NCI-H82 treated with DMSO at 0.1 percent for 48 hours (cell line): ENCODE results near the gene ZNF616.

Experiments
- DNase-seq: peaks from one replicate; lab custom pipeline; 2025; ENCODE audit not compliant: unreplicated experiment; lab: John Stamatoyannopoulos, UW

Gene ZNF616

GRCh38 chr19:52139252-52140031 lies at the start of gene ZNF616:
ZNF616 (minus strand) TSS chr19:52139938; CDS start chr19:52130512, 9,426 bp downstream.
- peak; percentile 85 for DNase-seq

DNA sequence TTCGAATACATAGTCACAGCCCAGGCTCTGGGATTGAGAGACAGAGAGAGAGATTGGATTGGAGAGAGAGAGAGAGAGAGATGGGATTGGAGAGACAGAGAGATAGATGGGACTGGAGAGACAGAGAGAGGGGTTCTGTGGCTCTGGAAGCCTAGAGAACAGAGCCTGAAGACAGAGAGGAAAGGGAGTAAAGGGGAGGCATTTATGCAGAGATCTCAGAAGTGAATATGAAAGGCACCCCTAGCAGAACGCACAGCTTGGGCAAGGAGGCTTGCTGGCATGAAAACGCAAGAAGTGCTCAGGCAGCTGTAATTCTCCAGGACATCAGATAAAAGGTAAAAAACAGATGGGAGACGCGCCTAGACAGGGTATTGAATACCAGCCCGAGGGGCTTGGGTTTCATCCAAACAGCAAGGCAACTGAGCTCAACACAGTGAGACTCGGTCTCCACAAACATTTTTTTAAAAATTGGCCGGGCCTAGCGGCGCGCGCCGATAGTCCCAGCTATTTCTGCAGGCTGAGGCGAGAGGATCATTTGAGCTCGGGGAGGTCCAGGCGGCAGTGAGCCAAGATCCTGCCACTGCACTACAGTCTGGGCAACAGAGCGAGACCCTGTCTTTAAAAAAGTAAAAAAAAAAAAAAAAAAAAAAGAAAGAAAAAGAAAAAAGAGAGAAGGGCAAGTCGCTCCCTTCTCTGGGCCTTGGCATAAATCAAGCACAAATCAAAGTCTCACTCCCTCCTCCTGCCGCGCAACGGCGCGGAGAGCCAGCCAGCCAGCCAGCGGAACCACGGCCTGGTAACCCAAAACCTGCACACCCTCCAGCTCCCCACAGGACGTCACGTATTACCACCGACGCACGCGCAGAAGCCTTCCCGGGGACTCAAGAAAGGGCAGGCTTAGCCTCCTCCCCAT lies 49.3 kb upstream of the ZNF616 start:
- no peak for DNase-seq

DNA sequence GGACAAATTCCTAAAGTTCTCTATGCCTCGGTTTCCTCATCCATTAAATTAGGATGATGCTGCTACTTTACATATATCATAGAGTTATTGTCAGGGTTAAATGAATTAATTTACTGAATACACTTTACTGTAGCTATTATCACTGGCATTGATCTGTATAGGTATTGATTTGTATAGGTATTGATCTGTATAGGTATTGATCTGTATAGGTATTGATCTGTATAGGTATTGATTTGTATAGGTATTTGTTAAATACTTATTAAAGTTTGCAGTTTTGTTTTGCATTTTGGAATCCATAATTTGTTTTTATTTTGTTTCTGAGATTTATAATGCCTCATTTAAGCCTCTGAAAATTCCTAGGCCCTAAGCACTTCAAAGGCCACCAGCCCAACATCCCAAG lies 47.7 kb upstream of the ZNF616 start:
- no peak for DNase-seq

DNA sequence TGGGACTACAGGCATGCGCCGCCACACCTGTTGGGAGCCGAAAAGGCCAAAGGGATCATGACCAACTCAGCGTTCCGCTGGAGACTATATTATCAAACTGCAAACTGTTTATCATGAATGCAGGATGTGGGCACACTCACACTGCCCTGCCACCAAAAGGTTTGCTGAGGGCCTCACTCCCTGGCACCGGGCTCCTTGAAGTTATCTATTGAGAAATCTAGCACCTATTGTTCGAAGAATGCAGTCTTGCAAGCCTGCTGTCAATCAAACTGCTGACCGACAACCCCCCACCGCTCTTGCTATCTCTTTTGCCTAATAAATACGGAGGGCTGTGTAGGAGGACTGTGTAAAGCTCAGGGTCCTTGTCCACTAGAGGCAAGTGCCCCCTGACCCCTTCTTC lies 36.8 kb upstream of the ZNF616 start:
- DNase-seq: no peak

DNA sequence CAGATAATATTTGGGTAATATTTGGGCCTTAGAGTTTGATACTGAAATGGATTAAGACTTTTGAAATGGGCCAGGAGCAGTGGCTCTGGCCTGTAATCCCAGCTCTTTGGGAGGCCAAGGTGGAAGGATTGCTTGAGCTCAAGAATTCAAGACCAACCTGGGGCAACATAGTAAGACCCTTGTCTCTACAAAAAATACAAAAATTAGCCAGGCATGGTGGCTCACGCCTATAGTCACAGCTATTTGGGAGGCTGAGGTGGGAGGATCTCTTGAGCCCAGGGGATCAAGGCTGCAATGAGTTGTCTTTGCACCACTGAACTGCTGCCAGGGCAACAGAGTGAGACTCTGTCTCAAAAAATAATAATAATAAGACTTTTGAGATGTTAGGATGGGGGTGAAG lies 32.6 kb upstream of the ZNF616 start:
- no peak for DNase-seq

DNA sequence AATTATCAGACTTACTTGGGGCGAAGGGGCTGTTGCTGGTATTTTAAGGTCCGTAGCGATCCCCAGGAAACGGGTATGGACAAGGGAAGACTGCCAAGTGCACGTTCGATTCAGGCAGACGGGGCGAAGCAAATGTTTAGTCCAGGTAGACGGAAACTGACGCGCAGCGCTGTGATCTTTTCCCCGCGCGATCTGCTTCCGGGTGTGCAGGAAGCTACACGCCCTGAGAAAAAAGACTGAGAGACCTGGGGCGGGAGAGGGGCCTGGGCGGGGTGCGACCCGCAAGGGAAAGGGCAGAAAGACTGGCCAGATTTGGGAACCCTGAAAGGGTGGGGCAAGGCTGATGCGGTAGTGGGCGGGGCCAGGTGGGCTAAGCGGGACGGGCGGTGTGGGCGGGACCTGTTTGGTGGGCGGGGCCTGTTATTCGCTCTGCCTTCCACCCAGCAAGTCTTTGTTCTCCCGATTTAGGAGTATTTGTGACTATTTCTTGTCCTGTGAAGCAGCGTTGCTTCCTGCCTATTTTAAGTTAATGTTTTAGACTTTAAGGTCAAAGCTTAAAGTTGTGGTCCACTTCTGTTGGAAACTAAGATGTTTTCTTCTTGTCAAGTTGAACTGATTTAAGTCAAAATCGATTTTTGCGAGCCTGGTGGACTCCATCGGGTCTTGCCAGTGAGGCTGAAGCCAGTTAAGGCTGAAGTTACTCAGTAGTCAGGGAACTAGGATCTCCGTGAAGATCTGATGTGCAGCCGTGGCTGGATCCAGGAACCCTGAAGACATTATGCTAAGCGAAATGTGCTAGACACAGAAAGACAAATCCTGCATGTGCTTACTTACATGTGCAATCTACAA lies 31.8 kb upstream of the ZNF616 start, which contains the start of gene ZNF836:
Gene ZNF836 (minus strand): TSS at position 301 of the 849 bp plus-strand sequence. CDS start 3,549 bp downstream, outside the sequence.
- peak; percentile 25 for DNase-seq

- DNase-seq: no peak
Measured at GRCh38 chr19:52170863-52171320, 31.2 kb upstream of the ZNF616 start.

DNA sequence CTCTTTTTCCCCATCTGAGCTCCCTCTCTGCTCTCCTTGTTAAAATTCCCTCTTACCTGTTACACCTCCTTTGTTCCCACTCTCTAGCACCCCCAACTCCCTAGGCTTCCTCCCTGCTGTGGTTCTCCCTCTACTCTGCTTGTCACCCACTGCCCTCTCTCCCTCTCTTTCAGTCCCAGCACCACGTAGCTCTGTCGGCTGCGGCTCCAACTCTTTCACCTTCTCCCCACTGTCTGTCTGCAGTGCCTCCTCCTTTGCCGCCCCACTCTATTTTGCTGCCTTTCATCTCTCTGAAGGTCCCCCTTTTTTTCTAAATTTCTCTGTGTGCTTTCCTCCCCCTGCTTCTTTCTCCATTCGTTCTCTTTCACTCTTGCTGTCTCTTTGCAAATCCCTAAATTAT lies 30.6 kb upstream of the ZNF616 start:
- no peak for DNase-seq

GRCh38 chr19:52155596-52156359 lies 16.0 kb upstream of the ZNF616 start:
- DNase-seq: no peak

DNA sequence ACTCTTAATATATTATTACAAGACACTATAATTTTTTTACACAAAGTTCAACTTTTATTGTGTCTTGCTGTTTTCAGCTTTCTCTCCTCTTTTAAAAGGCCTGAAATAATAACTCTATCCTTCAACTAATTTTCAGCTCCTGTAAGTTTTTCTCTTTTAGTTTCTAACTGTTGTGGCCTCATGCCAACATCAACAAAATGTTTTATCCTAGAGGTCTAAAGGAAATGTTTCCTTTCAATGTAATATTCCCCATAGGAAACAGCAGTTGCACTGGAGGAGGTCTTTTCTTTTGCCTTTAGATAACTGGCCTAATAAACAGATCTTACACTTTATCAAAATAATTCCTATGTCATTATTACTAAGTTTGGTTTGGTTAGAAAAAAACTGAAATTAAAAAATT lies 8.5 kb upstream of the ZNF616 start:
- no peak for DNase-seq

GRCh38 chr19:52142001-52142595 lies 2.4 kb upstream of the ZNF616 start:
- no peak for DNase-seq

- DNase-seq: no peak
Measured at GRCh38 chr19:52141203-52141602, 1.5 kb upstream of the ZNF616 start.

GRCh38 chr19:52140032-52140710 lies 433 bp upstream of the ZNF616 start:
- no peak for DNase-seq

- no peak for DNase-seq
Measured at GRCh38 chr19:52138983-52139251, 821 bp downstream of the ZNF616 start.

GRCh38 chr19:52138278-52138982 lies 1.3 kb downstream of the ZNF616 start:
- DNase-seq: peak; percentile 23

DNA sequence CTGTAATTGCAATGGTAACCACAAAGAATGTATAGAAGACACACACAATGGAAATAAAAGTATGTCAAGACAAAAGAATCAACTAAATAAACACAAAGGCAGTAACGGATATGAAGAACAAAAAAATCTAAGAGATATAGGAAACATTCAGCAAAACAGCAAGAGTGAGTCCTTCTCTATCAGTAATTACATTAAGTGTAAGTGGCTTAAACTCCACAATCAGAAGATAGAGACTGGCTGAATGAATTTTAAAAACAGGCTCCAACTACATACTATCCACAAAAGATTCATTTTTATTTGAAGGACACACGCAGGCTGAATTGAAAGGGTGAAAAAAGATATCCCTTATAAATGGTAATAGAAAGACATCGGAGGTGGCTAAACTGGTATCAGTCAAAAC lies 19.5 kb downstream of the ZNF616 start:
- DNase-seq: no peak

DNA sequence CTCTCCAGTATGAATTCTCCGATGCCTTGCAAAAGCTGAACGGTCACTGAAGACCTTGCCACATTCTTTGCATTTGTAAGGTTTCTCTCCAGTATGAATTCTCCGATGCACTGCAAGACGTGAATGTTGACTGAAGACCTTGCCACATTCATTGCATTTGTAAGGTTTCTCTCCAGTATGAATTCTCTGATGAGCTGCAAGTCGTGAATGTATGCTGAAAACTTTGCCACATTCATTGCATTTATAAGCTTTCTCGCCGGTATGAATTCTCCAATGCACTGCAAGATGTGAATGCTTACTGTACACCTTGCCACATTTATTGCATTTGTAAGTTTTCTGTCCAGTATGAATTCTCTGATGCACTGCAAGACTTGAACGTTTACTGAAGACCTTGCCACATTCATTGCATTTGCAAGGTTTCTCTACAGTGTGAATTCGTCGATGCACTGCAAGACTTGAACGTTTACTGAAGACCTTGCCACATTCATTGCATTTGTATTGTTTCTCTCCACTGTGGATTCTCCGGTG lies 24.1 kb downstream of the ZNF616 start:
- DNase-seq: no peak

- DNase-seq: no peak
Measured at GRCh38 chr19:52114691-52115090, 25.0 kb downstream of the ZNF616 start.

DNA sequence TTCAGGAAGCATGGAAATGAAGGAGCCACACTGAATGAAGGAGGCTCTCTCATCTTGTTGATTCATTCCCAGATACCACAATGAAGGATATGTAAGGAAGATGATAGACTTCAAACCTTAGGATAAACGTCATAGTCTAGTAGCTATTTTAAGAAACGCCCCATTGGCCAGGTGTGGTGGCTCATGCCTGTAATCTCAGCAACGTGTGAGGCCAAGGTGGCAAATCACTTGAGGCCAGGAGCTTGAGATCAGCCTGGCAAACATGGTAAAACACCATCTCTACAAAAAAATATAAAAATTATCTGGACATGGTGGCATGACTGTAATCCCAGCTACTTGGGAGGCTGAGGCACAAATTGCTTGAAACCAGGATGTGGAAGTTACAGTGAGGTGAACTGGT lies 27.1 kb downstream of the ZNF616 start:
- DNase-seq: no peak
